Measurements from ENCODE around the gene POP4. TPM values are rescaled to one million over a fixed set of nuclear protein-coding genes. Genes with fewer than 3 reads are reported as not detected.
A peak's percentile ranks its signal among the peaks of the same experiment; 100 is the strongest.
"Not testable (repeated sequence)": the region's sequence is repeated elsewhere in the genome, so short reads cannot be mapped to it uniquely, and the experiment has no call there.

Gene POP4
- total RNA-seq, 1 donor from 2014 or later = 49.4 TPM

GRCh38 chr19:29623726-29624488 is 17.8 kb downstream of the POP4 start:
- H3K4me1 Mint-ChIP-seq (ENCODE audit: low read depth) = no peaks in the 10 kb centered on the region
- no peaks in the 10 kb centered on the region for H3K9me3 Mint-ChIP-seq (ENCODE audit: low read depth)
- no peak overlapping the region for H3K4me3 Mint-ChIP-seq (ENCODE audit: unreplicated experiment)
- peak; percentile 93 for DNase-seq (ENCODE audit: low spot score)
- no peak overlapping the region for H3K27ac Mint-ChIP-seq (ENCODE audit: unreplicated experiment)
- TF ChIP-seq CTCF (IDR thresholded peaks at IDR 0.05) = no peak
- peaks cover 6% of the 10 kb centered on the region for H3K27me3 Mint-ChIP-seq (ENCODE audit: low read depth)
- no peaks in the 10 kb centered on the region for H3K36me3 Mint-ChIP-seq (ENCODE audit: low read depth)

GRCh38 chr19:29624489-29625185 is 18.6 kb downstream of the POP4 start:
- Mint-ChIP-seq H3K4me1 (ENCODE audit: low read depth) (no peaks in the 10 kb centered on the region), H3K4me3 (ENCODE audit: unreplicated experiment) (no peak overlapping the region), H3K9me3 (ENCODE audit: low read depth) (no peaks in the 10 kb centered on the region), H3K27ac (ENCODE audit: unreplicated experiment) (no peak overlapping the region), H3K27me3 (ENCODE audit: low read depth) (peaks cover 6% of the 10 kb centered on the region), H3K36me3 (ENCODE audit: low read depth) (no peaks in the 10 kb centered on the region)
- DNase-seq (ENCODE audit: low spot score) = no peak
- TF ChIP-seq CTCF (IDR thresholded peaks at IDR 0.05) = no peak

- H3K4me1 Mint-ChIP-seq (ENCODE audit: low read depth) = no peaks in the 10 kb centered on the region
- H3K9me3 Mint-ChIP-seq (ENCODE audit: low read depth) = no peaks in the 10 kb centered on the region
- no peak overlapping the region for H3K4me3 Mint-ChIP-seq (ENCODE audit: unreplicated experiment)
- no peak for DNase-seq (ENCODE audit: low spot score)
- no peak overlapping the region for H3K27ac Mint-ChIP-seq (ENCODE audit: unreplicated experiment)
- no peaks in the 10 kb centered on the region for H3K36me3 Mint-ChIP-seq (ENCODE audit: low read depth)
- TF ChIP-seq CTCF (IDR thresholded peaks at IDR 0.05) = no peak
- peaks cover 6% of the 10 kb centered on the region for H3K27me3 Mint-ChIP-seq (ENCODE audit: low read depth)
Measured at GRCh38 chr19:29625186-29625651, 19.1 kb downstream of the POP4 start.

GRCh38 chr19:29626386-29626785 is 20.3 kb downstream of the POP4 start:
- H3K36me3 Mint-ChIP-seq (ENCODE audit: low read depth) = no peaks in the 10 kb centered on the region
- TF ChIP-seq CTCF (IDR thresholded peaks at IDR 0.05) = no peak
- DNase-seq (ENCODE audit: low spot score) = no peak
- H3K27me3 Mint-ChIP-seq (ENCODE audit: low read depth) = no peaks in the 10 kb centered on the region
- no peak overlapping the region for H3K4me3 Mint-ChIP-seq (ENCODE audit: unreplicated experiment)
- no peaks in the 10 kb centered on the region for H3K4me1 Mint-ChIP-seq (ENCODE audit: low read depth)
- H3K27ac Mint-ChIP-seq (ENCODE audit: unreplicated experiment) = no peak overlapping the region
- no peaks in the 10 kb centered on the region for H3K9me3 Mint-ChIP-seq (ENCODE audit: low read depth)

GRCh38 chr19:29626832-29627231 is 20.7 kb downstream of the POP4 start:
- H3K27me3 Mint-ChIP-seq (ENCODE audit: low read depth); H3K36me3 Mint-ChIP-seq (ENCODE audit: low read depth); H3K4me1 Mint-ChIP-seq (ENCODE audit: low read depth); H3K27ac Mint-ChIP-seq (ENCODE audit: unreplicated experiment); H3K9me3 Mint-ChIP-seq (ENCODE audit: low read depth); H3K4me3 Mint-ChIP-seq (ENCODE audit: unreplicated experiment): not testable (repeated sequence)
- DNase-seq (ENCODE audit: low spot score) = peak; percentile 54

All from chondrocyte (in vitro differentiated cells).